GM18520 (cell line): ENCODE measurements around the gene CDKN2B-AS1.
"Not testable (repeated sequence)": the region's sequence is repeated elsewhere in the genome, so short reads cannot be mapped to it uniquely, and the experiment has no call there.

ENCODE experiments used
- ATAC-seq: cut with Tn5 transposase; IDR thresholded peaks from one replicate; pipeline ENCODE4 v1.9.1; 2021; ENCODE audit not compliant: unreplicated experiment

The CDKN2B-AS1 gene

GRCh38 chr9:22041775-22042174 lies 47.2 kb downstream of the CDKN2B-AS1 start:
- no peak for ATAC-seq

- no peak for ATAC-seq
Measured at GRCh38 chr9:22043928-22044327, 49.3 kb downstream of the CDKN2B-AS1 start.

GRCh38 chr9:22044583-22044982 lies 50.0 kb downstream of the CDKN2B-AS1 start:
- ATAC-seq = no peak

DNA sequence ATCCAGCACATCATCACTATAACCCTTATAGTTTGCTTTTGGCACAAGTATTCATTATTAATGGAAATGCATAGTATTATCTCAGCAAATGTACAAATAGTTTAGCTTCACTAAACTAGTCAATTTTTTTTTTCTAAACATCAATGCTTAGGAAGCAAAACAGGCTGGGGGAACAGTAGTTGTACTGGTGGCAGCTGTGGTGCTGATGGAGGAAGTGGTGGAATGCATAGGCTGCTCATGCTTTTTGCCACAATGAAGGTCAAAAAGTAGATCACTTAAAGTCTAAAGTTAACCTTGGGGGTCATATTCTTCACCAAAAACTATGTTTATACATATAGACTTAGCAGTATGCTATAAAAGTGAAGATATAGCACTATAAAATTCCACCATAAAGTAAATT lies 50.8 kb downstream of the CDKN2B-AS1 start:
- no peak for ATAC-seq

DNA sequence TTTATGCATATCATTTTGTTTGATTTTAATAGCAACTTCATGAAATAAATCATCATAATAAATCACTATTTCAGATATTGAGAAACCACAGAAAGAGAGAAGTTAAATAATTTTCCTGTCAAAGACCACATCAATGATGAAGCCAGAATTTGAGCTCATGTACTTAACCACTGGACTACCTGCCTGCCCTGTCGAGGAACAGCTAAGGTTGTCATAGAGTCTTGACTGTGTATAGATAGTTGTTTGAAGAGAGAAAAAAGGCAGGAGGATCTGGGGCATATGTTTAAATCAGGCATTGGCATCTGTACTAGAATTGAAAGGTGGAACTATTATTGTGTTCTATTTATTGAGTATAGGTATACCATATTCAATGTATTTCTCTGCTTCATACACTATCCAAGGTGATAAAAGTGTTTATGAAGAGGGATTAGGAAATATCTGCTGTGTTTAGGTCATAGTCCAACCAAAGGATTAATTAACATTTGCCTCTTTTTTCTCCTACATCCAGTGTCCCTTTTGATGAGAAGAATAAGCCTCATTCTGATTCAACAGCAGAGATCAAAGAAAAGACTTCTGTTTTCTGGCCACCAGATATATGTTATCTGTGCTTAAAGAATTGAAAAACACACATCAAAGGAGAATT lies 51.8 kb downstream of the CDKN2B-AS1 start:
- ATAC-seq = no peak

- no peak for ATAC-seq
Measured at GRCh38 chr9:22047596-22047995, 53.0 kb downstream of the CDKN2B-AS1 start.

GRCh38 chr9:22049411-22049810 lies 54.8 kb downstream of the CDKN2B-AS1 start:
- ATAC-seq = no peak

DNA sequence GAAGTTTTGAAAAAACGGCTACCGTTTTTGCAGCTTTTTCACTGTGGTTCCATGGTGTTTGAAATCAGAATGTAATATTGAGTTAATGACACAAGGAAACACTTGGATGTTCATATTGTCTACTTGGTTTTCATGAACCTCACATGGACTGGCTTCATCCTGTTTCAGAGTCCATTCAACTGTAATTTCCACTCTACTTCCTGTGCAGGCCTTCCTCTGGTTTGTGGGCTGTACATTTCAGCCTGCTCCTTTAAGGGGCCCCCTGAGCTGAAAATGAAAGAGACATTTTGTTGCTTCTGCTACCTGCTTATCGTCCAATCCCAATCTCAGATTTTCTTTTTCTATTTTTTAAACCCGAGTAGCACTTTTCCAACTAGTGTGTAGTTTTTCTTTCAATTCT lies 56.3 kb downstream of the CDKN2B-AS1 start:
- no peak for ATAC-seq

- ATAC-seq = peak; percentile 80
Measured at GRCh38 chr9:22052376-22052945, 57.9 kb downstream of the CDKN2B-AS1 start.

- no peak for ATAC-seq
Measured at GRCh38 chr9:22053178-22053577, 58.6 kb downstream of the CDKN2B-AS1 start.

GRCh38 chr9:22054076-22054475 lies 59.5 kb downstream of the CDKN2B-AS1 start:
- ATAC-seq = no peak

DNA sequence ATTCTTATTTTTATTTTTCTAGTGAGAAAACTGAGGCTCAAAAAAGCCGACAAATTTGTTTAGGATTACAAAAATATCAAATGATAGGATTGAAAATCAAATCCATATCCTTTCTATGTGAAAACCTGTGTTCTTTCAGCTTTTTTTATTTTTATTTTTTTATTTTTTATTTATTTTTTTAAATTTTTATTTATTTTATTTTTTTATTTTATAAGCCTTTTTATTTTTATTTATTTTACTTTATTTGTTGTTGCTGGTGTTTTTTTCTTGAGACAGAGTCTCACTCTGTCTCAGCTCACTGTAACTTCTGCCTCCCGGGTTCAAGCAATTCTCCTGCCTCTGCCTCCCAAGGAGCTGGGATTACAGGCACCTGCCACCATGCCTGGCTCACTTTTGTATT lies 59.9 kb downstream of the CDKN2B-AS1 start:
- no peak for ATAC-seq

GRCh38 chr9:22055090-22055489 lies 60.5 kb downstream of the CDKN2B-AS1 start:
- ATAC-seq = no peak

DNA sequence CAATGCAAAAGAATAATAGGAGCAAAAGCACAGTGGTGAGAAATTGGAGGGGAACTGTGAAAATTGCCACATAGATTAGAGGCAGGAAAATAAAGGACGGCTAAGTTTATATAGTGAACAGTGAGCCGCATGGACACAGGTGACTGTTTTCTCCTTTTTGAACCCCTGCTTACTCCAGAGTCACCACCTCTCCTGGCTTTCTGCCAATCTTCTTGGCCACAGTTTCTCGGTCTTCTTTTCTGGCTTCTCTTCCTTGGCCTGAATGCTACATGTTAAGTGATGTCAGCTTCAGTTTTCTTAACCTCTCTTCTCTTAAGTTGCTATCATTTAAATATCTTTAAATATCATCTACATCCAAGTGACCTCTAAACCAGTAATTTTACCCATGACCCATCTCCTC lies 61.8 kb downstream of the CDKN2B-AS1 start:
- ATAC-seq = no peak

GRCh38 chr9:22057972-22058371 lies 63.4 kb downstream of the CDKN2B-AS1 start:
- not testable (repeated sequence) for ATAC-seq

GRCh38 chr9:22060831-22061383 lies 66.3 kb downstream of the CDKN2B-AS1 start:
- ATAC-seq = no peak

DNA sequence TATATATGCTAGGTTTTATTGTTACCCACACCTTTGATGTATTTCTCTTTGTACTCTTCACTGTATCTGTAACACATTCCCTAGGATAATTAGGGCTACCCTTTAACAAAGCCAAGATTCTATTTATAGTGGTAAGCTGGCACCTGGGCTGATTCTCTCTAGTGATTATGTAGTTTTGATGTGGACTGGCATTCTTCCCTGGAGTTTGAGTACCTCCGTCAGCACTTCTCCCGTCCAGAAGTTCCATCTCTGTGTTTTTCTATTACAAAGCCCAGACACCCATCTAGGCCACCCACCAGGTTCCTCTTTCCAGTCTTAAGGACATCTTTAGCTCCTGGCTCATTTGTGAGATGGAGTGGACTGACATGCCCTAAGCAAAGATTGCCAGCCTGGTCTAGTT lies 70.4 kb downstream of the CDKN2B-AS1 start:
- no peak for ATAC-seq

DNA sequence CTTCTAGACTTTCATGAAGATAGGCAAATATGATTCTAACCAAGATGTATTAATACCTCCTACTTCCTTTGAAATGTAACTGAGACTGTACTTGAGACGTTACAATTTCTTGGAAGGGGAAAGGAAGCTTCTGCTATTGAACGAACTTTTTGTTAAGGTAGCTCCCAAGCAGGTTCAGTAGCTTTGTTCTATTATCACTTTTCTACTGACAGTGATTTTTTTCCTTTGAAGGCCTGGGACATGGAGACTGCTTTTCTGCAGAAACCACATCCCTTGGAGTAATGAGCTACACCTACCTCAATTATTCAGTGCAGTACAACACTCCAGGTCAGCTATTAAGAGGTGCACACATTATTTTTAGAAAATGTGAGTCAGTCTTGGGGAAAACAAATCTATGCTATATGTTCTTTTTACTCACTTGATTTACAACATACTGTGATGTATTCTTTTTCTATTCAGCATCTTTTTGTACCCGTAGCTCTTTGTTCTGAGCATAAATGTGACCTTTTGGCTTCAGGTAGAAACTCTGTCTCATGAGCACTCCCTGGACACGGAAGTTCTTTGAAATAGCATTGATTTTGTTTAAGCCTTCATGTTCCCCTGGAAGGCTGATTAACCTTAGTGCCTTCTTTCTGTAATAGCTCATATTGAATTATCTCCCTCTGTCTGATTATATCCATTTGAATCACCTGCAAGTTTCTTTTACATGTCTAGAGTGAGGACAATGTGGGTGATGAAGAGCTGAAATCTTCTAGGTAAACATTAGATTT lies 71.0 kb downstream of the CDKN2B-AS1 start:
- ATAC-seq = no peak

DNA sequence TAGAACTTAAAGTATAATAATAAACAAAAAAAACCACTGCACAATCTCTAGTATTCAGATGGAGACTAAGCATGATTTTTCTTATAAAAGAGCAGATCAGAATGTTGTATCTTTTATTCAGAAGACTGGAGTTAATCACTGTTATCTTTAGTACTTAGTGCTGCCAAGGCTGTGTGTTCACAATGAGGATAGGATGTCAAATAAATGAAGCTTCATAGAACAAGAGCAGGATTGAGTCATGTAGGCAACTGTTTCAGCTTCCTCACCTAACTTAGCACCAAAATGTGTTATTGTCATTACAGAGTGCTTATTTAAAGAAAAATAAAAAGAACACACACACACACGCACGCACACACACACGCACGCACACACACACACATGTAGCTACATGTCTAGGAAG lies 72.6 kb downstream of the CDKN2B-AS1 start:
- ATAC-seq = no peak

- ATAC-seq = no peak
Measured at GRCh38 chr9:22068369-22068768, 73.8 kb downstream of the CDKN2B-AS1 start.

DNA sequence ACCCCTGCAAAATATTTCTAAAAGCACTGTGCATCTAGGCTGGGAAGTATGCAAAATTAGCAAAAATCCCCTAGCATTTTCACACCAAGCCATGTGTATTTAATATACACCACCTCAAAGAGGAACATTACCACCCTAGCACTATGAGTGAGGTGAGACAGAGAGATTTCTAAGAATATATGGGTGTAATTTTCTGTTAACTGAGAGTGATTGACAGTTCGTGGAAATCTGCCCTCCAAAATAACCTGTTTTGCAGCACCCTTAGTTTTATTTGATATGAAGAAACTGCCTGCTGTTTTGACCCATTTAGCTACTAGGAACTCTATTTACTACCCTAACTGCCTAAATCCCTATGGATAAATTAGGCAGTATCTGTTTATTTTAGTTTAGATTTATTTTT lies 78.8 kb downstream of the CDKN2B-AS1 start:
- ATAC-seq = no peak

DNA sequence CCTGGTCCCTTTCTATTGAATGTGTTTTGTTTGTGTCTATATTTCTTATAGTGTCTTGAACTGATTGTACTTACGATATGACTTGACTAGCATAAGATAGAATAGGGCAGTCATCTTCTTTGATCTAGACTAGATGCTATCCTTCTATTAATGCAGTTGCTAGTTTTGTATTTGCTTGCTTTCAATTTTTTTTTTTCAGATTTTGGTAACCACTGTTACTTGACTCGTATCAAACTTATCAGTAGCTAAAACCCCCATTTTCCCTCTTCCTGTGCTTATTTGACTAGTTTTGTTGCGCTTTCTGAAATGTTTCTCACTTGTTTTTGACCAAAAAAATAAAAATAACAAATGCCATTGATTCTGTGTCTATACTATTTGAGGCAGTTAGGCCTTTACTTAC lies 83.5 kb downstream of the CDKN2B-AS1 start:
- no peak for ATAC-seq
